GM19452 (cell line): ENCODE results near the gene PBX1.
"Not testable (repeated sequence)": the region's sequence is repeated elsewhere in the genome, so short reads cannot be mapped to it uniquely, and the experiment has no call there.

Experiments used
- ATAC-seq: cut with Tn5 transposase; IDR thresholded peaks from one replicate; pipeline ENCODE4 v1.9.1; 2021; ENCODE audit not compliant: unreplicated experiment

Gene PBX1

GRCh38 chr1:164588516-164589341 lies 29.7 kb downstream of the PBX1 start:
- ATAC-seq = no peak

- no peak for ATAC-seq
These were observed 30.4 kb downstream of the PBX1 start for GRCh38 chr1:164589408-164589807.

GRCh38 chr1:164589961-164590507 lies 31.1 kb downstream of the PBX1 start:
- no peak for ATAC-seq

GRCh38 chr1:164590592-164590991 lies 31.6 kb downstream of the PBX1 start:
- ATAC-seq = no peak

- no peak for ATAC-seq
These were observed 32.9 kb downstream of the PBX1 start for GRCh38 chr1:164591858-164592257.

GRCh38 chr1:164592634-164593033 lies 33.6 kb downstream of the PBX1 start:
- ATAC-seq = no peak

GRCh38 chr1:164595212-164595611 lies 36.2 kb downstream of the PBX1 start:
- no peak for ATAC-seq

GRCh38 chr1:164596172-164596571 lies 37.2 kb downstream of the PBX1 start:
- no peak for ATAC-seq

- ATAC-seq = no peak
These were observed 39.7 kb downstream of the PBX1 start for GRCh38 chr1:164598719-164599118.

GRCh38 chr1:164599272-164599671 lies 40.3 kb downstream of the PBX1 start:
- ATAC-seq = no peak

GRCh38 chr1:164601399-164602100 lies 42.6 kb downstream of the PBX1 start:
- ATAC-seq = no peak

GRCh38 chr1:164602101-164602422 lies 43.1 kb downstream of the PBX1 start:
- no peak for ATAC-seq

GRCh38 chr1:164602480-164603093 lies 43.6 kb downstream of the PBX1 start:
- ATAC-seq = no peak

- ATAC-seq = not testable (repeated sequence)
These were observed 44.8 kb downstream of the PBX1 start for GRCh38 chr1:164603805-164604204.

GRCh38 chr1:164604541-164604940 lies 45.6 kb downstream of the PBX1 start:
- no peak for ATAC-seq

- no peak for ATAC-seq
These were observed 46.5 kb downstream of the PBX1 start for GRCh38 chr1:164605254-164606091.

- no peak for ATAC-seq
These were observed 48.4 kb downstream of the PBX1 start for GRCh38 chr1:164607351-164607750.

GRCh38 chr1:164608651-164609057 lies 49.7 kb downstream of the PBX1 start:
- no peak for ATAC-seq

GRCh38 chr1:164609089-164609488 lies 50.1 kb downstream of the PBX1 start:
- ATAC-seq = no peak

GRCh38 chr1:164610538-164611222 lies 51.7 kb downstream of the PBX1 start:
- ATAC-seq = no peak
